Cerebellar nuclear complex (tissue), 1 donor: ENCODE measurements around the gene MED25.
A peak's percentile ranks its signal among the peaks of the same experiment; 100 is the strongest.

Experiments
- DNase-seq, 2 experiments: peaks; one replicate each; lab custom pipeline; 2025; lab: John Stamatoyannopoulos, UW

The MED25 gene

GRCh38 chr19:49858088-49858985 lies 40.2 kb downstream of the MED25 start:
- DNase-seq = no peak

GRCh38 chr19:49859682-49860335 lies 41.7 kb downstream of the MED25 start:
- DNase-seq = no peak

- no peak for DNase-seq
Observed at GRCh38 chr19:49860336-49861102, 42.4 kb downstream of the MED25 start.

GRCh38 chr19:49861107-49861506 lies 43.0 kb downstream of the MED25 start:
- no peak for DNase-seq

- DNase-seq = no peak
Observed at GRCh38 chr19:49861541-49862378, 43.7 kb downstream of the MED25 start.

- DNase-seq = no peak
Observed at GRCh38 chr19:49862391-49863253, 44.5 kb downstream of the MED25 start.

- DNase-seq = no peak
Observed at GRCh38 chr19:49863254-49863934, 45.3 kb downstream of the MED25 start.

- no peak for DNase-seq
Observed at GRCh38 chr19:49863935-49864320, 45.8 kb downstream of the MED25 start.

- no peak for DNase-seq
Observed at GRCh38 chr19:49864890-49865289, 46.8 kb downstream of the MED25 start.

GRCh38 chr19:49866933-49867782 lies 49.1 kb downstream of the MED25 start, which contains the start of gene PNKP:
TSS of gene PNKP (minus strand) at chr19:49867576. CDS start at chr19:49867204, 372 bp downstream.
- peak in 1 of 2 experiments; percentile 82 for DNase-seq

- DNase-seq = no peak
Observed at GRCh38 chr19:49869009-49869483, 51.0 kb downstream of the MED25 start.

GRCh38 chr19:49869484-49870308 lies 51.6 kb downstream of the MED25 start:
- peak; percentile 97 to 100 for DNase-seq

- DNase-seq = no peak
Observed at GRCh38 chr19:49870309-49870901, 52.3 kb downstream of the MED25 start.

GRCh38 chr19:49871349-49871985 lies 53.4 kb downstream of the MED25 start:
- DNase-seq = no peak

- DNase-seq = no peak
Observed at GRCh38 chr19:49872245-49873128, 54.4 kb downstream of the MED25 start.

- no peak for DNase-seq
Observed at GRCh38 chr19:49873129-49873521, 55.0 kb downstream of the MED25 start.
